GM18502 (cell line): ENCODE results near the gene HNF1A.
"Not testable (repeated sequence)": the region's sequence is repeated elsewhere in the genome, so short reads cannot be mapped to it uniquely, and the experiment has no call there.

Source experiments
- ATAC-seq: cut with Tn5 transposase; IDR thresholded peaks from one replicate; pipeline ENCODE4 v1.9.1; 2021; ENCODE audit warnings: mild to moderate bottlenecking; ENCODE audit not compliant: unreplicated experiment, poor library complexity

Gene HNF1A, protein sequence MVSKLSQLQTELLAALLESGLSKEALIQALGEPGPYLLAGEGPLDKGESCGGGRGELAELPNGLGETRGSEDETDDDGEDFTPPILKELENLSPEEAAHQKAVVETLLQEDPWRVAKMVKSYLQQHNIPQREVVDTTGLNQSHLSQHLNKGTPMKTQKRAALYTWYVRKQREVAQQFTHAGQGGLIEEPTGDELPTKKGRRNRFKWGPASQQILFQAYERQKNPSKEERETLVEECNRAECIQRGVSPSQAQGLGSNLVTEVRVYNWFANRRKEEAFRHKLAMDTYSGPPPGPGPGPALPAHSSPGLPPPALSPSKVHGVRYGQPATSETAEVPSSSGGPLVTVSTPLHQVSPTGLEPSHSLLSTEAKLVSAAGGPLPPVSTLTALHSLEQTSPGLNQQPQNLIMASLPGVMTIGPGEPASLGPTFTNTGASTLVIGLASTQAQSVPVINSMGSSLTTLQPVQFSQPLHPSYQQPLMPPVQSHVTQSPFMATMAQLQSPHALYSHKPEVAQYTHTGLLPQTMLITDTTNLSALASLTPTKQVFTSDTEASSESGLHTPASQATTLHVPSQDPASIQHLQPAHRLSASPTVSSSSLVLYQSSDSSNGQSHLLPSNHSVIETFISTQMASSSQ

DNA sequence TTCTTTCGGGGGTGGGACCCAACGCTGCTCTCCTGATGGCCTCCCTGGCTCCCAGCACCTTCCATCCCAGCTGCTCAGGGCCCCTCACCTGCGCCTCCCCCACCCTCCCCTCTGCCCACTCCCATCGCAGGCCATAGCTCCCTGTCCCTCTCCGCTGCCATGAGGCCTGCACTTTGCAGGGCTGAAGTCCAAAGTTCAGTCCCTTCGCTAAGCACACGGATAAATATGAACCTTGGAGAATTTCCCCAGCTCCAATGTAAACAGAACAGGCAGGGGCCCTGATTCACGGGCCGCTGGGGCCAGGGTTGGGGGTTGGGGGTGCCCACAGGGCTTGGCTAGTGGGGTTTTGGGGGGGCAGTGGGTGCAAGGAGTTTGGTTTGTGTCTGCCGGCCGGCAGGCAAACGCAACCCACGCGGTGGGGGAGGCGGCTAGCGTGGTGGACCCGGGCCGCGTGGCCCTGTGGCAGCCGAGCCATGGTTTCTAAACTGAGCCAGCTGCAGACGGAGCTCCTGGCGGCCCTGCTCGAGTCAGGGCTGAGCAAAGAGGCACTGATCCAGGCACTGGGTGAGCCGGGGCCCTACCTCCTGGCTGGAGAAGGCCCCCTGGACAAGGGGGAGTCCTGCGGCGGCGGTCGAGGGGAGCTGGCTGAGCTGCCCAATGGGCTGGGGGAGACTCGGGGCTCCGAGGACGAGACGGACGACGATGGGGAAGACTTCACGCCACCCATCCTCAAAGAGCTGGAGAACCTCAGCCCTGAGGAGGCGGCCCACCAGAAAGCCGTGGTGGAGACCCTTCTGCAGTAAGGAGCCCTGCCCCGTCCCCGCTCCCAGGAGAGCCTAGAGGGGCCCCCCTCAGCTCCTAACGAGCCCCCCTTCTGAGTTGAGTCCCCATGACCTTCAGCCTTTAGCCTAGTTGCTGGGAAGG, at the start of gene HNF1A:
HNF1A (plus strand) TSS at position 248 of the 924 bp plus-strand sequence; CDS start at position 474, 226 bp downstream.
- no peak for ATAC-seq

DNA sequence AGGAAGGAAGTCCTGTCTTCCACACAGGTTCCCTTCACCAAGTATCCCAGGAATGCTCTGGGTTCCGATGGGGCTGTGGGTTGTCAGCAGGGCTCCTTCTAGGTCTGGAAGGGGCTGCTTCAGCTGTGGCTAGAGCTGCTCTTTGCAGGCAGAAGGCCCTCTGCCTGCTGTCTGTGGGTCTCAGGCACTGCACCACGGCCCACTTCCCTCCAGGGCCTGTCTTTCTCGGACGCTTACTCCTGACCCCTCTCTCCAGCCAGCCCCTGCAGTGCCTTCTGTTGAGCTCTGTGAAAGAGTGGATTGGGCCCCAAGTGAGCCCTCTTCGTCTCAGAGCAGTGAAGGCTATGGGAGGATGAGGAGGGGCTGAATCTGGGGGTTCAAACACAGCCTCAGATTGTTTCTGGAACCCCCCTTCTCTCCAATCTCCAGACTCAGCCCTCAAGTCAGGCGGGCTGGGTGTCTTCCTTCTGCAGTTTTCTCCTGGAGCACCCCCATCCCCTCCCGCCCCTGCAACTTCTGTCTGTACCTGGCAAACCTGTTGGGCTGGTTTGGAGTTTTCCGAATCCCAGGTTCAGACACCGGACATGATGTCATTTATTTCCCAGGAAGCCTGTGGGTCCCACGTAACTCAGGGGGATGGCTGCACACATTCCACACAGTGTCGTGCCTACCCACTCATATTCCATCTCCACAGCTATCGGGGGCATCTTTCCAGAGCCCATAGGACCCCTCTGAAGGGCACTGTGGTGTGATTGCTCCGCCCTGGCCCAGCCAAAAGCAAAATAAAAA, 49.3 kb upstream of the HNF1A start:
- no peak for ATAC-seq

DNA sequence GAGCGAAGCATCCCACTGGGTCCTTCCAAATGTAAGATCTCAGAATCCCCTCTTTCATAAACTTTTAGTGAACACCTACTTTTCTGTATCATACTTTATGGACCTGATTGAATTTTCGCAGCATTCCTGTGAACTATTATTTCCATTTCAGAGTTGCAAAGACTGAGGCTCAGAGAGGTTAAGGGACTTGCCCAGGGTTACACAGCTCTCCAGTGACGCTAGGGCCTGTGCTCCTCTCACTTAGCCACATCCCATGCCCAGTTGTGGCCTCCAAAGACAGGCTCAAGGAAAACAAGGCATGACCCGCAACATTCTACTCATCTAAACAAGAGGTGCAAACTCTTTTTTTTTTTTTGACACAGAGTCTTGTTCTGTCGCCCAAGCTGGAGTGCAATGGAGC, 48.3 kb upstream of the HNF1A start:
- ATAC-seq: no peak

DNA sequence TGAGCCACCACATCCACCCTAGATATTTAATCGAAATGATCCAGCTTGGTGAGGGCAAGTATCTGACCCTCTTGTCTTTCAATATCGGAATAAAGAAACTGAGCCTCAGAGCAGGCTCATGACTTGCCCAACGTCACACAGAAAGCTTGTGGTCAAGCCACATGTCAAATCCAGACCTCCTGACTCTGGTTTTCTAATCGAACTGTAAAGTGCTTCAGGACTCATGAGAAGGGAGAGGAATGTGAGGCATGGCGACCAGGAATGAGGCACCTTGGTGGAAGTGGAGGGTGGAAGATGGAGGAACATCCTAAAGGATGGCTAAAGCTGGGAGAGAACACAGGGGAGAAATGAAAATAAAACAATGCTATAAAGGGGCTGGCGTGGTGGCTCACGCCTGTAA, 46.3 kb upstream of the HNF1A start:
- ATAC-seq: no peak

DNA sequence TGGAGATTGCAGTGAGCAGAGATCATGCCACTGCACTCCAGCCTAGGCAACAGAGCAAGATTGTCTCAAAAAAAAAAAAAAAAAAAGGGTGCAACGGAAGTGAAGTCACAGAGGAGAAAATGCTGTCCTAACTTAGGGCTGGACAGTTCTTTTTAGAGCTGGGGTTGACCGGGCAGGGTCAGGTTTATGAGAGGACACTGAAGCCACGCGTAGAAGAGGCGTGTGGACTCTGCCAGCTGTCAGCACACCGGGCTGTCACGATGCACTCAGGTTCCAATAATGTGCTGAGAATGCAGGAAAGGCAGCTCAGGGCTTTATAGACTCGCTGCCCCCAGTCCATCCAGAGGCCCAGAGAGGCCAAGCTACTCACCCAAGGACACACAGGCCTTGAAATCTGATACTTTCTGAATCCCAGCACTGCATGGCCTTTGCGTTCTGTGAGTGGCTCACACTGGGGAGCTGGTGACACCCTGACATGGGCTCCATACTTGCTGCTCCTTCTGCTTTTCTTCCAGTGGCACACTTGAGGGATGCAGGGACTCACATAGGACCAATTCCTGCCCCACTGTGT, 45.3 kb upstream of the HNF1A start:
- ATAC-seq: no peak

DNA sequence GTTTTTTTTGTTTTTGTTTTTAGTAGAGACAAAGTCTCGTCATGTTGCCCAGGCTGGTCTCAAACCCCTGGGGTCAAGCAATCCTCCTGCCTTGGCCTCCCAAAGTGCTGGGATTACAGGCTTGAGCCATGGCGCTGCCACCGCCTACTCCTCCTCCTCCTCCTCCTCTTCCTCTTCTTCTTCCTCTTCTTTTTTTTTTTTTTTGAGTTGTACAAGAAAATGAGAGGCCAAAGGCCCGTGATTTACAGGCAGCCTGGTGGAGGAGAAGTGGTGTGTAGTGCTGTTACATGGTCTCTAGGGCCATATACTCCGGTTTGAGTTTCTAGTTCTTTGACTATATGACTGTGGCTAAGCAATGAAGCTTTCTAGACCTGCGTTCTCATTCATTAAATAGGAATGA, 44.6 kb upstream of the HNF1A start:
- no peak for ATAC-seq

DNA sequence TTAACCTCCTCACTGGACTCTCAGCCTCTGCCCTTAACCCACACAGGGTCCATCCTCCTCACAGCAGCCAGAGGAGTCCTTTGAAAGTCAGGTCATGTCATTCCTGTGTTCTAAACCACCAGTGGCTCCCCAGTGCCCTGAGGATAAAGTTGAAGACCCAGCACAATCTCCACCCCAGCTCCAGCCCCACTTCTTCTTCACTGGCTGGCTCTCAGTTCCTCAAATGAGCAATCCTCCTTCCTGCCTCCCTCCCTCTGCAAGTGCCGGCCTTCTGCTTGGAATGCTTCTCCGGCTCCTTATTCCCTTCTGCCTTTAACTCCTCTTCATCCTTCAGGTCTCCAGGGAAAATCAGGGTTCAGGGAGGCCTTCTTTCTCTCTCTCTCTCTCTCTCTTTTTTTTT, 42.1 kb upstream of the HNF1A start:
- ATAC-seq: no peak

- ATAC-seq: no peak
These were observed 39.8 kb upstream of the HNF1A start for GRCh38 chr12:120938496-120938895.

- no peak for ATAC-seq
These were observed 38.8 kb upstream of the HNF1A start for GRCh38 chr12:120939523-120939922.

GRCh38 chr12:120940006-120940405, 38.3 kb upstream of the HNF1A start:
- ATAC-seq: no peak

GRCh38 chr12:120940799-120941198, 37.5 kb upstream of the HNF1A start:
- ATAC-seq: no peak

GRCh38 chr12:120941412-120941811, 36.9 kb upstream of the HNF1A start:
- no peak for ATAC-seq

- no peak for ATAC-seq
These were observed 36.4 kb upstream of the HNF1A start for GRCh38 chr12:120941846-120942405.

- ATAC-seq: no peak
These were observed 34.9 kb upstream of the HNF1A start for GRCh38 chr12:120943482-120943881.

- ATAC-seq: no peak
These were observed 33.6 kb upstream of the HNF1A start for GRCh38 chr12:120944645-120945217.

DNA sequence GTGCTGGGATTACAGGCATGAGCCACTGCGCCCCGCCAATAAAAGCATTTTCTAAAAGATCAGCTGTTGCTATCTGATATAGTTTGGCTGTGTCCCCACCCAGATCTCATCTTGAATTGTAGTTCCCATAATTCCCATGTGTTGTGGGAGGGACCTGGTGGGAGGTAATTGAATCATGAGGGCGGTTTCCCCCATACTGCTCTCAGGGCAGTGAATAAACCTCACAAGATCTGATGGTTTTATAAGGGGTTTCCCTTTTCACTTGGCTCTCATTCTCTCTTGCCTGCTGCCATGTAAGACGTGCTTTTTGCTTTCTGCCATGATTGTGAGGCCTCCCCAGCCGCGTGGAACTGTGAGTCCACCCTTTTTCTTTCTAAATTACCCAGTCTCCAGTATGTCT, 32.8 kb upstream of the HNF1A start:
- ATAC-seq: not testable (repeated sequence)

DNA sequence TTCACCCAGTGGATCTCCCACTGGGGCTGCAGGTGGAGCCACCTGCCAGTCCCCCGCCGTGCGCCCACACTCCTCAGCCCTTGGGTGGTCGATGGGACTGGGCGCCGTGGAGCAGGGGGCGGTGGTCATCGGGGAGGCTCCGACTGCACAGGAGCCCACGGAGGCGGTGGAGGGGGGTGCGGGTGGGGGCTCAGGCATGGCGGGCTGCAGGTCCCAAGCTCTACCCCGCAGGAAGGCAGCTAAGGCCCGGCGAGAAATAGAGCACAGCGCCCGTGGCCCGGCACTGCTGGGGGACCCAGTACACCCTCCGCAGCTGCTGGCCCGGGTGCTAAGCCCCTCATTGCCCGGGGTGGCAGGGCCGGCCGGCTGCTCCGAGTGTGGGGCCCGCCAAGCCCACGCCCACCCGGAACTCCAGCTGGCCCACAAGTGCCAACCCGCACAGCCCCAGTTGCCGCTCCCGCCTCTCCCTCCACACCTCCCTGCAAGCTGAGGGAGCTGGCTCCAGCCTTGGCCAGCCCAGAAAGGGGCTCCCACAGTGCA, 28.0 kb upstream of the HNF1A start:
- not testable (repeated sequence) for ATAC-seq

DNA sequence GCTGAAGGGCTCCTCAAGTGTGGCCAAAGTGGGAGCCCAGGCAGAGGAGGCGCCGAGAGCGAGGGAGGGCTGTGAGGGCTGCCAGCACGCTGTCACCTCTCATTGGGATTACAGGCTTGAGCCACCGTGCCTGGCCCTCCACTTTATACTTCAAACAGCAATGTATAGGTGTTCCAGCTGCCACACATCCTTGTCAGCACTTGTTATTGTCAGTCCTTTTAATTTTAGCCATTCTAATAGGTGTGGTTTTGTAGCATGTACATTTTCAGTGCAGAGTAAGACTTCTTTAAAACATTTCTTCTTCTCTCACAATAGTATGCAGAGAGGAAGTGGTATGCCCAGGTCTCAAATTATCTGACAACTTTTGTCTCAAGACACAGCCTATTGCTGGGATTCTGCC, 27.5 kb upstream of the HNF1A start:
- no peak for ATAC-seq

GRCh38 chr12:120955232-120955631, 23.1 kb upstream of the HNF1A start:
- ATAC-seq: no peak
